Measurements from ENCODE around the gene SPTLC2. TPM values are rescaled to one million over a fixed set of nuclear protein-coding genes. Genes with fewer than 3 reads are reported as not detected.

The SPTLC2 gene
- total and polyA plus RNA-seq, 7 donors = 2.4 to 9.0 (median 5.8) TPM

- TF ChIP-seq CTCF (IDR thresholded peaks at IDR 0.05) = no peak
- no peak overlapping the region for H3K27ac ChIP-seq
- WGBS, 3 donors = 79 to 81% (median 79%) methylated on average over 8 of the region's 8 CpGs
- no peaks in the 10 kb centered on the region for H3K27me3 ChIP-seq (ENCODE audit: insufficient read depth in 3 of 3, low read length in 2 of 3)
- no peak for DNase-seq
- no peak overlapping the region for H3K4me3 ChIP-seq
- intact Hi-C loops (cut with DNase I) = no loop called here
- no peaks in the 10 kb centered on the region for H3K9me3 ChIP-seq
- no peaks in the 10 kb centered on the region for H3K4me1 ChIP-seq
- ATAC-seq = no peak
- peaks cover 2 to 36% of the 10 kb centered on the region in 2 donors for H3K36me3 ChIP-seq (ENCODE audit: insufficient read depth in 1 of 2, low read depth in 1 of 2)
Measured at GRCh38 chr14:77565289-77565993, 51.0 kb downstream of the SPTLC2 start.

GRCh38 chr14:77562681-77563080 lies 53.8 kb downstream of the SPTLC2 start:
- Histone ChIP-seq H3K4me3 (no peak overlapping the region), H3K9me3 (no peaks in the 10 kb centered on the region), H3K36me3 (ENCODE audit: insufficient read depth in 1 of 2, low read depth in 1 of 2) (peaks cover 2 to 42% of the 10 kb centered on the region in 2 donors), H3K27ac (no peak overlapping the region), H3K4me1 (no peaks in the 10 kb centered on the region), H3K27me3 (ENCODE audit: insufficient read depth in 3 of 3, low read length in 2 of 3) (no peaks in the 10 kb centered on the region)
- ATAC-seq (no peak), DNase-seq (no peak)
- TF ChIP-seq CTCF (IDR thresholded peaks at IDR 0.05) = no peak
- WGBS, 3 donors = 83 to 88% (median 86%) methylated on average over 4 of the region's 4 CpGs
- intact Hi-C loops (cut with DNase I) = no loop called here

GRCh38 chr14:77561881-77562280 lies 54.6 kb downstream of the SPTLC2 start:
- H3K36me3 ChIP-seq (ENCODE audit: insufficient read depth in 1 of 2, low read depth in 1 of 2) = peaks cover 2 to 39% of the 10 kb centered on the region in 2 donors

GRCh38 chr14:77559381-77559780 lies 57.1 kb downstream of the SPTLC2 start:
- WGBS, 3 donors = 90 to 95% (median 93%) methylated on average over 6 of the region's 6 CpGs
- Histone ChIP-seq H3K27me3 (ENCODE audit: insufficient read depth in 3 of 3, low read length in 2 of 3) (no peaks in the 10 kb centered on the region), H3K4me3 (no peak overlapping the region), H3K27ac (no peak overlapping the region), H3K9me3 (no peaks in the 10 kb centered on the region), H3K4me1 (no peaks in the 10 kb centered on the region), H3K36me3 (ENCODE audit: insufficient read depth in 1 of 2, low read depth in 1 of 2) (peaks cover 4 to 60% of the 10 kb centered on the region in 2 donors)
- DNase-seq (no peak), ATAC-seq (no peak)
- no peak for TF ChIP-seq CTCF (IDR thresholded peaks at IDR 0.05)
- intact Hi-C loops (cut with DNase I) = loop anchor here in 1 of 2 donors (10.0 kb wide), 2 partner anchors 415 to 685 kb away; partner anchors contain the start of gene ZDHHC22

More at GRCh38 chr14:77561881-77562280, 54.6 kb downstream of the SPTLC2 start:
- Histone ChIP-seq H3K4me3 (no peak overlapping the region), H3K4me1 (no peaks in the 10 kb centered on the region), H3K9me3 (no peaks in the 10 kb centered on the region), H3K27me3 (ENCODE audit: insufficient read depth in 3 of 3, low read length in 2 of 3) (no peaks in the 10 kb centered on the region), H3K27ac (no peak overlapping the region)
- DNase-seq (no peak), ATAC-seq (no peak)
- no peak for TF ChIP-seq CTCF (IDR thresholded peaks at IDR 0.05)
- 75 to 86% (median 84%) methylated on average over 5 of the region's 5 CpGs for WGBS, 3 donors
- intact Hi-C loops (cut with DNase I) = no loop called here

Data from psoas muscle (tissue), 8 donors.